Non-pigmented ciliary epithelial cell (primary cell): Measurements from ENCODE around the gene TGFB2.
"Not testable (repeated sequence)": the region's sequence is repeated elsewhere in the genome, so short reads cannot be mapped to it uniquely, and the experiment has no call there.

Experiments
- DNase-seq: peaks from one replicate; pipeline ENCODE4 v3.0.0-alpha.2; 2010; ENCODE audit warnings: low read depth

Gene TGFB2

DNA sequence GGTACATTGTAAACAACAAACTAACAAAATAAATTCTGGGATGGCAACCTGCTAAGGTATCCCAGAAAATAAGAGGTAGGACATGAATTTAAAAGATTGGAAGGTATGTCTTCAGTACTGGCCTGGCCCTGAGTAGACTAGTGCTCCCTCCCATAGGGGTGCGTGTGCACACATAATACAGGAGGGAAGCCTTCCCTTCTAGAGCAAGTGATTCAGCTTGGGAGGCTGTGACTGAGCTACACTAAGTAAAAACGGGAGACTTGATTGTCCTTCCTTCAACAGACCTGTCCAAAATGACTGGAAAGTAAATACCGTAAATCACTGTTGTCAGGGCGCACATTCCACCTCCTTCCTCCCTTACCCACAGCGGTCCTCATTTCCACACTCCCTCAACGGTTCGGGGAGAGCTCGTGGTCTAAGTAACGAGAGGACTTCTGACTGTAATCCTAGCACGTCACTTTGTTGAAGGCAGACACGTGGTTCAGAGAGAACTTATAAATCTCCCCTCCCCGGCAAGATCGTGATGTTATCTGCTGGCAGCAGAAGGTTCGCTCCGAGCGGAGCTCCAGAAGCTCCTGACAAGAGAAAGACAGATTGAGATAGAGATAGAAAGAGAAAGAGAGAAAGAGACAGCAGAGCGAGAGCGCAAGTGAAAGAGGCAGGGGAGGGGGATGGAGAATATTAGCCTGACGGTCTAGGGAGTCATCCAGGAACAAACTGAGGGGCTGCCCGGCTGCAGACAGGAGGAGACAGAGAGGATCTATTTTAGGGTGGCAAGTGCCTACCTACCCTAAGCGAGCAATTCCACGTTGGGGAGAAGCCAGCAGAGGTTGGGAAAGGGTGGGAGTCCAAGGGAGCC lies at the start of gene TGFB2:
TSS of gene TGFB2 (plus strand) at position 523 of the 859 bp plus-strand sequence. CDS start 1,366 bp downstream, outside the sequence.
- peak; percentile 85 for DNase-seq

DNA sequence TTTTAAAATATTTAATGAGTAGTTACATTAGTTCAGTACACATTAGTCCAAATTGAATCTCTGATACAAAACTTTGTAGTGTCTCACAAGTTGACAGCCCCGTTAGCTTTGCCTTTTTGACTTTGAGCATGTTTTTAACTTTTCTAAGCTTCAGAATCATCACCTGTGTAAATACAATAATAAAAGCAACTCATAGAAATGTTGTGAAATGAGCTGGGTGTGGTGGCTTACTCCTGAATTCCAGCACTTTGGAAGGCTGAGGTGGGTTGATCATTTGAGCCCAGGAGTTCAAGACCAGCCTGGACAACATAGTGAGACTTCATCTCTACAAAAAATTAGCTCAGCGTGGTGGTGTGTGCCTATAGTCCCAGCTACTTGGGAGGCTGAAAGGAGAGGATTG lies 49.0 kb upstream of the TGFB2 start:
- no peak for DNase-seq

DNA sequence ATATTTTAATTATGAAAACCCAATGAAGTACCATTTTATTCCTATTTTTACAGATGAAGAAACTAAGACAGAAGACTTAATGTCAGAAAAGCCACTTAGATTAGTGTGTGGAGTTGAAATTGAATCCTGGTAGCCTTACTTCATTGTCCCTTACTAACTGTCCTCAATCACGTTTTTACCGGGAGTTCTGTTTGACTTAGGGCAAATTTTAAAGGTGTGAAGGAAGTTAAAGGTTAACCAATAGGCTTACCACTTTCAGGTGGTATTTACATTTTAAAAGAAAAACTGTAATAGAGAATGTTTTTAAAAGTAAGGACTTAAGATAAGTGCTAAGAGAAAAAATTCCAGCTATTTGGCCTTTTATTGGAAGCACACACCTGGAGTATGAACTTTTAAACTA lies 47.7 kb upstream of the TGFB2 start:
- DNase-seq: no peak

DNA sequence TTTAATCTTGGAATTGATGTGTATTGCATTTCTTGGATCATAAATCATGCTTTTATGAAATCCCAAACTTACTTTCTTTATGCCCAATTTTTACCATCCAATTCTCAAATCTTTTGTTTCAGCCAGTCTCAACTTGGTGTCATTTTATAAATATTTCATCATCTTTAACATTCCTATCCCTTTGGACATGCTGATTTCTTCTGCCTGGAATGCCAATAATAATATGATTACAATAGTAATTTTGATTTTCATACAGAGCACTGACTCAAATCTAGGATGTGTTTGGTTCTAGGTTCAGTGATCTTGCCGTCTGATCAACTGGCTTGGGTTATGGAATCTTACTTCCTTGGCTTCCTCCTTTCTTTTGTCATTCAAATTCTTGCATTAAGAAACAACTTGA lies 47.3 kb upstream of the TGFB2 start:
- DNase-seq: no peak

DNA sequence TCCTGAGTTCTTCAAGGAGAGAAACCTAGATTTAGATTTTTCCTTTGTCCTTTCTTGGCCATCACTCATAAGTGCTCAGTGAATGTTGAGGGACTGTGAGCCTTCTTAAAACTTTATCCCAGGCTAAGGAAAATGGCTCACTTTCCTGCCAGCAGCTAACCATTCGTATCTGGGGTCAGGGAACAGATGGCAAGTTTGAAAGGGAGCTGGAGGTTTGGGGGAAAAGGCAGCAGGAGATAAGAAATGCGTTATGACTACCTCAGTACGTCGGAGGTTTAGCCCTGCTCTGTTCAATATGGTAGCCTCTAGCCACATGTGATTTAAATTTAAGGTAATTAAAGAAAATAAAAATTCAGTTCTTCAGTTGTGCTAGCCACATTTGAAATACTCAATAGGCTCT lies 46.7 kb upstream of the TGFB2 start:
- DNase-seq: no peak

DNA sequence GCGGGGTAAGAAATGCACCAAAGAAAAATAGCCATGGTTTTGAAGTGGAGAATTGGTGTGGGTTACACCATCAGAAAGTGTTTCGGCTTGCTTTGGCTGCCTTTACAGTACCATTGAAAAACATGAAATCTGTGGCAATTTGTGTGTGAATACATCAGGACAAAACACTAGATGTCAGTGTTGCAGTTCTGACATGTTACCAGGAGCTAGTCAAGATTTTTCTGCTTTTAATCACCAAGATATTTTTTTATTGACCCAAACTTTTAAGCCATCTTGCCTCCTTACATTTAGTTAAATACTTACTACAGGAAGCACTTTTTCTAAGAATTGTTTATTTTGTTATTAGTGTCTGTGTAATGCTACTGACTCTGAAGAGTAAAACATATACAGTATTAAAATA lies 45.7 kb upstream of the TGFB2 start:
- DNase-seq: no peak

DNA sequence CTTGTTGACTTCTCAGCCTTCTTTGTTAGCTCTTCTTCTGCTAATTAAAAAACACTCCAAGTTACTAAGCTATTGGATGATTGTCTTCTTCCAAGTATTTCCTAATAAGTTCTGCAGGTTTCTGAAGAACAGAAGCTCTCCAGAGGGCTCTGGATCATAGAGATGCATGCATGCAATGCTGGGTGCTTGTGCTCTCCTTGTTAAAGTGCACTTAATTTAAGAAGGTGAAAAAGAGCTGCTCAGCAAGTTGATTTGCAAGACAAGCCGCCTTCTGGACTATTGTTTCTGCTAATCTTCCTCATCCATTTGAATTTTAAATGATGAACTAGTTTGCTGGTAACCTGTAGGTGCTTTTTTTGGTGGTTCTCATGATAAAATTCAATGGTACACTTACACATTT lies 43.9 kb upstream of the TGFB2 start:
- DNase-seq: no peak

DNA sequence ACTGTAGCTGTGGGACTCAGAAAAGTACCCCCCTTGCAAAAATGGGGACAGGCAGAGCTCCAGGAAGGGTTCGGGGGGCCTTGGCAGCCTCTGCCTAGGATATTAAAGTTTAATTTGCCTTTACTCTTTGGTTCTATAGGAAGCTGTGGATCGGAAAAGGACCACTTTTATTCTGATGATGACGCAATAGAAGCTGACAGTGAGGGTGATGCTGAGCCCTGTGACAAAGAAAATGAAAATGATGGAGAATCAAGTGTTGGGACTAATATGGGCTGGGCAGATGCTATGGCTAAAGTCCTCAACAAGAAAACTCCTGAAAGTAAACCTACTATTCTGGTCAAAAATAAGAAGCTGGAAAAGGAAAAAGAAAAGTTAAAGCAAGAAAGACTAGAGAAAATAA lies 43.0 kb upstream of the TGFB2 start:
- no peak for DNase-seq

DNA sequence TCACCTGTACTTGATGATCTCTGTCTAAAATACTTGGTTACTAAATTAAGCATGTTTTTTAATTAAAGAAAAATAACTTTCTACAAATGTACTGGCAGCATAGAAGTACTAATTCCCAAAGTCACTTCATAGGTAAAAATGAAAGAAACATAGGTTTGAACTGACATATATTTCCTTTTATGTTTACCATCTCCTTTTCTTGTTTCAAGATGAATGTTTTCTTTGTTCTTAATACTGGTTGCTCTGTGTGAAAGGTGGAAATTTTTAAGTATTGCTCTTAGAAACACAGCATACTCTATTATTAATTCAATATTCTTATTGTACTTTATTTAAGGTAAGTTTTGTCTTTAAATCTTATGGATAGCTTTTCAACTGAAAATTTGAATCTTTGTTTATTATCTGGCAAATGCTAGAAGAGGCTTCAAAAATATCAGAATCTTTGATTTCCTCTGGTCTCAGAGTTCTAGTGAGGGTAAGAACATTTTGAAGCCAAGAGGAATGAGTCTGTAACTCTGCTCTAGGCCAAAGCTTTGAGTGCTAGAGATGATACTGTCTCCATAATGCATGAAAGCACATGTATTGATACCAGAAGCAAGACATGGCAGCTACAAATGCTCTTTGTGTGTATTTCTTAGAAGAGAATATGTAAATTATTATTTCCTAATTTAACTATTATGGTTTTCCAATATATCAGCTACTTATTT lies 41.8 kb upstream of the TGFB2 start:
- DNase-seq: no peak

DNA sequence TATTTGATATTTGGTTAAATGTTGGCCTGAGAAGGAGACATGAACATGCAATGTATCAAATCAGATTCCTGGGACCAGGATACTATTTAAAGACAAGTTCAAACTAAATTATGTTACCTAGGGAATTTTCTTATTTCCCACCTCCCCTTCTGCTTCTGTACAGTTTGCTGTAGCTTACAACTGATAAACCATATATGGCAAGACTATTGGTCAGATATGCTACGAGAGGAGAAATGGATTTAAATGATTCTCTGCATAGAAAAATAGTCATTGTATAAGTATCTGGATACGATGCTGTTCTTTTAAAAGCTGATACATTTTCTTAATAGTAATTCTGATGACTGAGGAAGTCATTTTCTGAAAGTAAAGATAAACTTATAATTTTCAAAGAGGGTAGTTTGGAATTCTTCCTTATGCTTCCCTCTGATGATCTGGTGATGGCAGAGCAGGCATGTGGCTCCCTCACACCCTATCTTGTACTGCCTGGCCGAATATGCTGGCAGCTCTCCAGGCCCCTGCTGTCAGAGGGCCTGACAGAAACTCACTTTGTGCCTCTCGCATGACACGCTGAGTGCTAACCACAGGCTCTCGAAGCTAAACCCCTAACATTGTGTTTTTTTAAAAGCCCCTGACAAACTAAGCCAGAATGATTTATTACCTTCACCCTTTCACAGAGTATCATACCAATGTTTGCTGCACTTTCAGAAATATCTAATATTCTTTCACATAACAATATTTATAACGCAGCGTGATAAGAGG lies 40.7 kb upstream of the TGFB2 start:
- DNase-seq: no peak

DNA sequence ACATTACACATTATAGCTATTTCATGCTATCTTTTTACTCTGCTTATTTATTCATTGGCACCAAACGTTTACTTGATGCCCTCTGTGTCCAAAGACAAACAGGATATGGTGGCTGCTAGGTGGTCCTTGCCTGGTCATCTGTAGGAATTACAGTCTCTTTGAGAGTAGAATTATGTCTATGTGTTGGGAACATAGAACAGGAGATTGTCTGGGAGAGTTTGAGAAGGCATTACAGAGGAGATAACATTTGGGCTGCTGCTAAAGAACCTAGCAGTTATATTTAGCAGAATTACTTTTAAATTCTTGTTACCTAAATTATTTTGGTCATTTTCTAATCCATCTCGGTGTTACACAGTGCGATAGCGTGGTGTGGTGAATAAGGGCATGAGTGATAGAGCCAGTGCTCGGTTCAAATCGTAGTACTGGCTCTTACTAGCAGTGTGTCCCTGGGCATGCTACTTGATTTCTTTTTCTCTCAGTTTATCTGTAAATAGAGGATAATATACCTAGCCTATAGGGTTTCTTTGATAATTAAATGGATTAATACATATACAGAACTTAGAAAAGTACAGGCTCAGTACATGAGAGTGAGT lies 39.6 kb upstream of the TGFB2 start:
- no peak for DNase-seq

DNA sequence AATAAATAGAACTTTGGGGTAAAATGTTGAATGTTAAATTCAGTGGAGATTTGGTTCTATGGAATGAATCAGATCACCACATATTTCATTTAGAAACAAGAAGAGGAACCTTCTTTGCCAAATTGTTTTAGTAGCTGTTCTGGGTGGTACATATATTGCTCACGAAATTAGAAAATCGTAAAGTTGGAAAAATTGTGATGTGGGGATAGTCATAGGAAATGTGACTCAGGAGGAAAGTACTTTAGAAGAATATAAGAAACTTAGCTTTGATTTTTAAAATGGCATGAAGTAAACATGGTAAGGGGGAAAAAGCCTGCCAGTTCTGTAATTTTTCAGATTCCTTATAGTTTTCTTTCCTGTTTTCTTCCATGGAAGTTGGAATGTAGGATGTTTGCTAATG lies 32.6 kb upstream of the TGFB2 start:
- DNase-seq: no peak

DNA sequence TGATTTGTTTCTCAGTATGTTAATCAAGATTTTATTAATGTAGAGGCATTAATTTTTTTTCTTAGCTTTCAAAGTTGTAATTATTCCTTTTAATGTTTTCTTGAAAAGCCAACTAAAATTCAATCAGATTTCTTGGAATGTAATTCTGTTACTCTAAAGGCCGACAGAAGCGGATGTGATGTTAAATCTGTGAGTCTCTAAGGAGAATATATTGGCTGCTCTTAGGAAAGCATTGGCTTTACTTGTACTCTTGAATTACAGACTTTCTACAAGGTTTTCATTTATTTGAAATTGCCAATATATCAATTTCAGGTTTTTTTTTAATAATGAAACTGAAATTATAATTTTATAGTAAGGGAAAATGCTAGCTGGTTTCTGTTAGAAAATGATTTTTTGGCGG lies 30.8 kb upstream of the TGFB2 start:
- no peak for DNase-seq

DNA sequence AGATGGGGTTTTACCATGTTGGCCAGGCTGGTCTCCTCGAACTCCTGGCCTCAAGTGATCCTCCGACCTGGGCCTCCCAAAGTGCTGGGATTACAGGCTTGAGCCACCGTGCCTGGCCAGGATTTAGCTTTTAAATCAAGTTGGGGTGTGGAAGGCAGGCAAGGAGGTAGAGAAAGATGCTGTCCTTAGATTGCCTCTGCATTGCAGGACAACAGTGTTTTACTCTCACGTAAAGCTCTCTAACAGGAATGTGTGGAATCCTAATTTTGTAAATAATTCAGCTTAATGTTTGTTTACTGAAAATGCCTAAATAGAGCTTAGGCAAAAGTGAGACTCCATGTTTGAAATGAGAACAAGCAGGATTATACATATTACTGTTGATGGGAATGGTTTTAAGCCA lies 29.5 kb upstream of the TGFB2 start:
- DNase-seq: no peak

DNA sequence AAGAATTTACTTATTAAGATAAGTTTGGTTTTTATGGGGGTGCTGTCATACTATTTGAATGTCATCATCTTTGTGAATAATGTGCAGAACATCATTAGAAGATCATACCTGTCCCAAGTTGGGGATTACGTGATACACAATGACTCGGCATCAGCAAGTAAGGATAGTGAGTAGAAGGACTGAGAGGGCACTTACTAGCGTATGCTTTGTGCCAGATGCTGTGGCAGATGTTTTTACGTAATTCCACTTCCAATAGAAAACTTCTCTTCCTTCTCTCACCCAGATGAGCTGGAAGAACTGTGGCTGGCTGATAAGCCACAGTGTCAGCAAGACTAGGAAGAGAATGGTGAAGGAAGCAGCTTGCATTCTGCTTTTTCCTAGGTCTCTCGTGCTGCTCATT lies 28.1 kb upstream of the TGFB2 start:
- no peak for DNase-seq

DNA sequence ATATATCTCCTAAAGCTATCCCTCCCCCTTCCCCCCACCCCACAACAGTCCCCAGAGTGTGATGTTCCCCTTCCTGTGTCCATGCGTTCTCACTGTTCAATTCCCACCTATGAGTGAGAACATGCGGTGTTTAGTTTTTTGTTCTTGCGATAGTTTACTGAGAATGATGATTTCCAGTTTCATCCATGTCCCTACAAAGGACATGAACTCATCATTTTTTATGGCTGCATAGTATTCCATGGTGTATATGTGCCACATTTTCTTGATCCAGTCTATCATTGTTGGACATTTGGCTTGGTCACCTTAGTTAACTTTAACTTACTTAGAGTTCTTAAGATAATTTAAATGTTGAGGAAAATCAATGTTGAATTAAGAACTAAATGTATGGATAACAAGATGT lies 25.0 kb upstream of the TGFB2 start:
- not testable (repeated sequence) for DNase-seq

DNA sequence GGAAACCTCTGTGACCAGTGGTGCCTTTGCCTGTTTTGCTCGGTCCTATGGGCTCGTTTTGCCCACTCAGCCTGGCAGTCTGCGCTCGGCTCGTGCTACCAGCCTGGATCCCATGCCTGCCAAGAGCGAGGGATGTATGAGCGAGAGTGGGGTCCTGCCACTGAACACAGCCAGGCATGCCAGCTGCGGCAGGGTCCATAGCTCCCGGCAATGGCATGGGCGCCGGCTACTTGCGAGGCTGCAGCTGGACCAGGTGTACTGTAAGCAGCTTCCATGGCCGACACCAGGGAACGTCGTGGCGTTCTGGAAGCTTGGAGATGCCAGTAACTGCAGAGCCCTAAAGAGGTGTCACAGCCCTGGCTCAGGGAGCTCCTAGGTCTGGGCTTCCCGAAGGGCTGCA lies 22.4 kb upstream of the TGFB2 start:
- no peak for DNase-seq

DNA sequence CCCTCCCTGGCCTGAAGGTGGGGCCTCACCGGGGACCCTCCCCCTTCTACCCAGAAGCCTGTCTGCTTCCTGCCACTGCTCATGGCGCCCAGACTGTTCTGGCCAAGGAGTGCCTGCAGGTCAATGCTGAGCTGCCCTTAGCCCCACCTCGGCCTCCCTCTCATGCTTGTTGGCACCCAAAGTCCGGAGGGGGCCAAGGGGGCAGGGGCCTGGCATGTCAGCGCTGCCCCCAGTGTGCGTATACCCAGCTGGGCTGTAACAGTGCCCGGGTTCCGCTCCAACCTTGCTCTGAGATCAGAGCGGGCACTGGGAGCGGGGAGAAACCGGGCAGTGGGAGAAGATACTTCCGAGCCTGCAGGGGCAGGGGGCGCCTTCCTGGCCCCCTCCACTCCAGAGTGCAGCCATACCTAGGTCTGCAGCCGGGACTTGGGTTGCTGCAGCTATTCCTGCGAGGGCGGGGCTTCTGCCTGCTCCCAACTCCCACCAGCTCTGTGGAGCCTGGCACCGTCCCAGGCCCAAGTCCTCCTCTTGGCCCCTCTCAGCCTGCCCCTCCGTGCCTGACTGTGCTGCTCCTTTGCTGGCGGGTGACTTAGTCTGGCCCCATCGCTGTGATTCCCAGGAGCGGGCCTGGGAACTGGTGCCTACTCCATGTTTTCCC lies 21.4 kb upstream of the TGFB2 start:
- DNase-seq: no peak

DNA sequence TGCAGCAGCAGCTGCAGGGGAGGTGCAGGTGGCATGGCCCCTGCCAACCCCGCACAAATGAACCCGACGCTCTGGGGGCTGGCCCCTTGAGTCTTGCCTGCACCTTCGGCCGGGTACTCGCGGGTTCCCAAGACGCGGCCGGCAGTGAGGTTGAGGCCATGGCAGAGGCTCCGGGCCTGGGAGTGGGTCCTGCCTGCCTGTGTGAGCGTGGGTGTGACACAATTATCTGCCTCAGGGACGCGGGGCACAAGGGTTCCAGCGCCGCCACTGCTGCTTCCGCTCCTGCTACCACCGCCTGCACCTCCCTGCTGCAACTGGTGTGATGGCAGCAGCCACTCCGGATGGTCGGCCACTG lies 20.9 kb upstream of the TGFB2 start:
- DNase-seq: no peak

DNA sequence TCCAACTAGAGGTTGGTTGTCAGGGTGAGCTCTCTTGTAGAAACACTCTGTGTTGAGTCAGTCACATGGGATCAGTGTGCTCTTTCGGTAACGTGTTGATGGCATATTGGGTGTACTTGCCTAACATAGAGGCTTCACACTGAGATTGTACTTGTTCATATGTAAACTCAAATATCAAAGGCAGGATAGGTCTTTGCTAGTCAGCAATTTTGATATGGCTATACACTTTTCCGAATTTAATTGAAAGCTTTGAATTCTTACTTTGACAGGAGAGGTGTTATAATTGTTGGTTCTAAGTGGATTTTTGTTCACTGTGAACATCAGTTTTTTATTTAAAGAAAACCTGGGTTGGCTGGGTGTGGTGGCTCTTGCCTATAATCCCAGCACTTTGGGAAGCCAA lies 16.4 kb upstream of the TGFB2 start:
- DNase-seq: no peak

DNA sequence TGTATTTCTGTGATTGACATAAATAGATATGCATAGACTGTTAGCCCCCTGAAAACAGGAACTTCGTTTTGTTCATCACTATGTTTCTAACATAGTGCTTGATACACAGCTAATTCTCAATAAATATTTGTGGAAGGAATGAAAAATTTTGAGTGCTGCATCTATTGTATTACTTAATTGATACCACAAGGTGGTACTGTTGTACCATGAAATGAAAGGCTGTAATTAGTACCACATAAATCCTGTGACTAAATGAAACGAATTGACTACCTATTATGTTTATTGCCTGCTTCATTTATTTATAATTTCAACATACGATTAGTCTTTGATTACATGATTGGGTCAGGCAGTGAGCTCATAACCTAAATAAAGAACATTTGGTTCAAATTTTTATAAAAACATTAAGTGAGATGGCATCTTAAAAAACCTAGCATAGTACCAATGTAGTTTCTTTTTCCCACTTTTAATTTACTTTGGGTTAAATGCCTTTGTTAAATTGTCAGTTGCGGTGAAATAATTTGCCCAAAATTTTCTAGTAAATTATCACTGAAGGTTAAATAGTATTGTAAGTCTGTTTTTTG lies 15.0 kb upstream of the TGFB2 start:
- DNase-seq: no peak

DNA sequence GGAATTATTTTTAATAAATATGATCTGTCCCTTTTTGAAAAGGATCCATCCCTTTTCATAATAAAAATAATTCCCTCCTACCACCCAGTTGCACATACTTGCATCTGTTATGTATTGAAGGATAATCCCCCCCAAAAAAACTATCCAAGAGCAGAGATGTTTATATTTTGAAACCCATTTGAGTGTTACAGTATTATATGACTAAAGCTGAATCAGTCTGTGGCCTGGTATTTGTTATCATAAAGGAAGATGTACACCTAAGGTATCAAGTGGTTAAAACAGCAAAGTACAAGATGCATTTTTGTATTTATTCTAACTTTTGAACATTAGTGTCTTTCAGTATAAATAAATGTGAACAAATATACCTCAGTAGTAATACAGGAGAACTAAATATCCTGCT lies 12.7 kb upstream of the TGFB2 start:
- DNase-seq: no peak
